GM18520 (cell line): ENCODE measurements around the gene VIPAS39.

Experiments
- ATAC-seq: cut with Tn5 transposase; IDR thresholded peaks from one replicate; pipeline ENCODE4 v1.9.1; 2021; ENCODE audit not compliant: unreplicated experiment

Gene VIPAS39

DNA sequence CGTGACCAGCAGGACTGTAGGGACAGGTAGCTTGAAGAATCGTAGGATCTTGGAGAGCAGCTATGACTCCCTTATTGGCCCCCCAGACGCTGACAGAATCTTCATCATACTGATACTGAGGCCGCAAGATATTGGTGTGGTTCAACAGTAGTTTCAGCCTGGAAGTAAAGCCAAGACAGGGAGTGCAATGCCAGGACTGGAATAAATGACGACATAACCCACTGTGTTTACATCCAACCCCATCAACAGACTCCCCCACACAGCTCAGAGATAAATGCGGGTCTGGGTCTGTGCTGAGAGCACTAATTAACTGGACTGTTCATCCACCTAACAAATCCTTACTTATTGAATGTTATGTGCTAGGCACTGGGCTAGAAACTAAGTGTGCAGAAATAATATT is 50.7 kb downstream of the VIPAS39 start:
- no peak for ATAC-seq

DNA sequence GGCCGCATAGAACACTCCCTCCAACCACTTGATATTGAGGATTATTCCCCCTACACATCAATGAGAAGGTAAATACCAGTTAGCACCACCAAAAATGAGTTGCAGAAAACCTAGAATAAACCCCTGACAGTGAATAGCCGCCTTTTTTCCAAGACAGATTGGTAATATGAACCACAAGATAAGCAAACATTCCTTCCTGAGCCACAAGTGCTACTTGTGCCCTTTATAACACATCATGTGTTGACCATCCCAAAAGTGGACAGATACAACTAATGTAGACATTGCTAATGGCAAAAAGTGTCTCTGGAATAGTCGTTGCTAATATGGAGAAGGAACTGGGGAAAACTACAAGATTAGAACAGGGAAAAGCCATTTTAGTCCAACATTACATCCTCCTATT is 51.3 kb downstream of the VIPAS39 start:
- ATAC-seq, result no peak

DNA sequence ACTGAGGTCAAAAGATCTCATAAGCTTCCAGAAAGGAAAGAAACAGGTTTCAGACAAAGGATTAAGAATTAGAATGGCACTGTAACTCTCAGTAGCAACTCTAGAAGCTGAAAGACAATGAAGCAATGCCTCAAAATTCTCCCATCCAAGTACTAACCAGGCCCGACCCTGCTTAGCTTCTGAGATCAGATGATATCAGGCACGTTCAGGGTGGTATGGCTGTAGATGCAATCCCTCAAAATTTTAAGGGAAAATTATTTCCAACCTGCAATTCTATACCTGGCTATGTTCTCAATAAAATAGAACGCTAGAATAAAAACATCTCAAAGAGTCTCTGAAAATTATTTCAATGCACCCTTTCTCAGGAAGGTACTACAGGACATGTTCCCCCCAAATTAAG is 53.6 kb downstream of the VIPAS39 start:
- ATAC-seq, result no peak

DNA sequence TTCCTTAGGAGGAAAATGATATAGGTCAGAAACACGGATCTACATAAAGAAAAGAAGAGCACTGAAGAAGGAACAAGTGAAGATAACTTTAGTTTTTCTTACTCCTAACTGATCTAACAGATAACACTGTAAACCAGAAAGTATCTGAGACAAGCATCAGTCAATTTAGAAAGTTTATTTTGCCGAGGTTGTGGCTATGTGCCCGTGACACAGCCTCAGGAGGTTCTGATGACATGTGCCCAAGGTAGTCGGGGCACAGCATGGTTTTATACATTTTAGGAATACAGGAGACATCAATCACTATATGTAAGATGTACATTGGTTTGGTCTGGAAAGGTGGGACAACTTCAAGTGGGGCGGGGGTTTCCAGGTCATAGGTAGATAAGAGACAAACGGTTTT is 57.2 kb downstream of the VIPAS39 start:
- no peak for ATAC-seq

DNA sequence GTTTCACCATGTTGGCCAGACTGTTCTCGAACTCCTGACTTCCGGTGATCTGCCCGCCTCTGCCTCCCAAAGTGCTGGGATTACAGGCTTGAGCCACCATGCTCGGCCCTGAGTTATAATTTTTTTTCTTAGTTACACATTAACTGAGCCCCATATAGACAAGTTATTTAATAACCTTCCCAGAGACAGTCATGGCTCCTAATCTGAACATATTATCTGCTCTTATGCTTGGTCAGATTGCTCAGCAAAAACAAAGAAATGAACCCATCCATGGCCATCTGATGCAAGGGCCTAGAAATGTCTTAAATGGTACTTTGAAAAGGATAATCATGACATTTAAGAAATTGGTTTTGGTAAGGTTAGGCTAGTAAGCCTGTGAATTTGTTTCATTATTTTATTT is 67.2 kb downstream of the VIPAS39 start:
- no peak for ATAC-seq

DNA sequence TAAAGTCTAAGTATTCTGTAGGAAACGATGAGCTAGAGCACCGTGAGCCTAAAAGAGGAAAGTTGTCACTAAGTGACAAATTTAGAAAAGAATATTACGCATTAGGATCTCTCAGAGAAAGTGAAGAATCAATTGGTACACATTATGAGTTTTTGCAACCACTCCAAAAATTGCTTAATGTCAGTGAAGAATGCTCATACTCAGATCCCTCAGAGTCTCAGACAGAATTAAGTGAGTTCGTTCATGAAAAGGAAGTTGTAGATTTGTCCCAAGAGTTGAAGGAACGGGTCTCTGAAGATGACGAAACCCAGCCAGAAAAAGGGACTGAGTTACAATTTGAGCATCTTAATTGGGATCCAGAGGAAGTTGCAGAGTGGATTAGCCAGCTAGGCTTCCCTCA is 78.7 kb downstream of the VIPAS39 start:
- no peak for ATAC-seq

DNA sequence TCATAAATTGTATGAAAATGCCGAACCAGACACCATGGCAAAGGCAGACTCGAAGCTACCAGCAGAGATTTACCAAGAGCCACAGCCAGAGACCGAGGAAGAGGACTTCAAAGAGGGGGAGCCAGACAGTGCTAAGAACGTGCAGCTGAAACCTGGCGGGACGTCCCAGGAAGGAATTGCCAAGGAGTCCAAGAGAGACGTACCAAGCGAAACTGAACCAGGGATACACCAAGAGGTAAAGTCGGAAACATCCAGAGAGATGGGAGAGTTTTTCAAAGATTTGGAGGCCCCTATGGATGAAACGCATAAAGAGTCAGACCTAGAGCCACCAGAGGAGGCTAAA is 79.9 kb downstream of the VIPAS39 start:
- ATAC-seq, result no peak

DNA sequence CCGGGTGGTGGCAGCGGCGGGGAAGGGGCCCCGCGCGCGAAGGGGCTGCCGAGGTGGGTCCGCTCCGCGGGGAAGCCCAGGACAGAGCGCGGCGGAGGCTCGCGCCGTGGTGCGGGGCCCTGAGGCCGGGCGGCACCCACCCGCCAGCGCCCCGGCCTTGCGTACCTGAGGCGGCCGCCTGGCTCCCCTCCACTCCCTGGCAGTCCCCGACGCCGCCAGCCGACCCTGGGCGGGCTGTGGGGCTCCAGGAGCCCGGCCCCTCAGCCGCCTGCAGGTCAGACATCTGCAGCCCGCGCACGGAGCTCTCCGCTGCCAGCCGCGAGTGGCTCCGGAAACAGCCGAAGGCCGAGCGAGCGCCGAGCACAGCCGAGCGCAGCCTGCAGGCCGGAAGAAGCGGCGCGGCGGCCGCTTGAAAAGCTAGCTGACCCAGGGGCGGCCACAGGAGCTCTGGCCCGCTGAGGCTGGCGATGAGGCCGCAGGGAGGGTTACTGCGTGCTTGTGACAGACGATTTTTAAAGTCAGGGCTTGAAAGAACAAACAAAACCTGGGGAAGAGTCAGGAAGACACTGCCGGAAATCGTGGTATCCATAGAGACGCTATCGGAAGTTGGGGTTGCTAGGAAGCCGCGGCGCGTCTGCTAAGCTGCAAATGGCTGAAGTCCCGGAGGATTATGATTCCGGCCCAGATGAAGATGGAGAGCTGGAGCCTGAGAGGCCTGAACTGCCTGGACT is 80.5 kb downstream of the VIPAS39 start, which contains the start of the genes SAMD15 and TMED8:
Gene SAMD15, plus strand, starts transcription at position 609 of the 731 bp plus-strand sequence. Its CDS starts 40 bp downstream, at position 649.
Gene TMED8, minus strand, starts transcription at position 324 of the 731 bp plus-strand sequence. Its CDS starts 41 bp downstream, at position 283.
- peak; percentile 76 for ATAC-seq
